ENCODE measurements around the gene PPP1R8. TPM values are rescaled to one million over a fixed set of nuclear protein-coding genes. Genes with fewer than 3 reads are reported as not detected.
"Not testable (repeated sequence)": the region's sequence is repeated elsewhere in the genome, so short reads cannot be mapped to it uniquely, and the experiment has no call there.

PPP1R8 gene
- total RNA-seq, 1 experiment from 2014 or later = 38.3 TPM

DNA sequence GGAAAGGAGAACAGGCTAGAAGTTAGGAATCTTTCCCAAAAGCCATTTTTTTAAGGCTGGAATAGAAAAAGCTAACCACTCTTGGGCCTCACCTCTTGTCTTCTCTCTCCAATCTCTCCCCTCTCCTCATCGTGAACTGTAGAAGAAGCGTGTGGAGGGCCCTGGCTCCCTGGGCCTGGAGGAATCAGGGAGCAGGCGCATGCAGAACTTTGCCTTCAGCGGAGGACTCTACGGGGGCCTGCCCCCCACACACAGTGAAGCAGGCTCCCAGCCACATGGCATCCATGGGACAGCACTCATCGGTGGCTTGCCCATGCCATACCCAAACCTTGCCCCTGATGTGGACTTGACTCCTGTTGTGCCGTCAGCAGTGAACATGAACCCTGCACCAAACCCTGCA lies 19.4 kb downstream of the PPP1R8 start:
- Histone ChIP-seq H3K36me3 (ENCODE audit: insufficient read depth, low read length) (peaks cover 49% of the 10 kb centered on the region), H3K9ac (ENCODE audit: low read length) (no peak overlapping the region), H3K27ac (ENCODE audit: low read length) (no peak overlapping the region), H2AFZ (ENCODE audit: low read length) (no peak overlapping the region), H3K4me1 (ENCODE audit: low read length) (no peaks in the 10 kb centered on the region), H3K9me3 (ENCODE audit: low read length) (no peaks in the 10 kb centered on the region), H3K79me2 (ENCODE audit: low read length) (peaks cover 3% of the 10 kb centered on the region; the same call in 1 of the 2 replicates), H3K9me2 (replicated peaks; ENCODE audit: insufficient read depth, low read length) (no peaks in the 10 kb centered on the region), H4K20me1 (ENCODE audit: insufficient read depth, low read depth, low read length) (no peaks in the 10 kb centered on the region), H3K4me3 (ENCODE audit: low read length) (no peak overlapping the region), H3K4me2 (ENCODE audit: low read depth, low read length, poor library complexity, severe bottlenecking) (no peak overlapping the region), H3K27me3 (ENCODE audit: low read length) (no peaks in the 10 kb centered on the region)
- no peak for DNase-seq

DNA sequence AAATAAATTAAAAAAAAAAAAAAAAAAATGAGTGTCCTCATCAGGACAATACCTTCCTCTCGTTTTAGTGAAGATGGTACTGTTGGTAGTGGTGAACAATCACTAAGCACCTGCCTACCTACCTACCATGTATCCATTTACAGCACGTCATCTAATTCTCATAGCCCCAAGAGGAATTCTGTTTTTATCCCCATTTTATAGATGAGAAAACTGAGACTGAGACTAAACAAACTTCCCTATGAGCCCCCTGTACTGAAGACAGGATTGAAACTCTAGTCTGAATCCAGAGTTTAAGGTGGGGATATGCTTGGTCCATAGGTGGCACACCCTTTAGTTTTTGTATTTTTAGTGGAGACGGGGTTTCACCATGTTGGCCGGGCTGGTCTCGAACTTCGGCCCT lies 24.5 kb downstream of the PPP1R8 start:
- Histone ChIP-seq H3K4me1 (ENCODE audit: low read length) (peaks cover 6% of the 10 kb centered on the region), H3K36me3 (ENCODE audit: insufficient read depth, low read length) (peaks cover 17% of the 10 kb centered on the region), H3K27ac (ENCODE audit: low read length) (no peak overlapping the region), H3K9me3 (ENCODE audit: low read length) (no peaks in the 10 kb centered on the region), H3K79me2 (ENCODE audit: low read length) (no peaks in the 10 kb centered on the region), H2AFZ (ENCODE audit: low read length) (no peak overlapping the region), H3K4me3 (ENCODE audit: low read length) (no peak overlapping the region), H3K27me3 (ENCODE audit: low read length) (no peaks in the 10 kb centered on the region), H3K9me2 (replicated peaks; ENCODE audit: insufficient read depth, low read length) (no peaks in the 10 kb centered on the region), H3K4me2 (ENCODE audit: low read depth, low read length, poor library complexity, severe bottlenecking) (no peak overlapping the region), H3K9ac (ENCODE audit: low read length) (no peak overlapping the region), H4K20me1 (ENCODE audit: insufficient read depth, low read depth, low read length) (no peaks in the 10 kb centered on the region)
- no peak for DNase-seq

DNA sequence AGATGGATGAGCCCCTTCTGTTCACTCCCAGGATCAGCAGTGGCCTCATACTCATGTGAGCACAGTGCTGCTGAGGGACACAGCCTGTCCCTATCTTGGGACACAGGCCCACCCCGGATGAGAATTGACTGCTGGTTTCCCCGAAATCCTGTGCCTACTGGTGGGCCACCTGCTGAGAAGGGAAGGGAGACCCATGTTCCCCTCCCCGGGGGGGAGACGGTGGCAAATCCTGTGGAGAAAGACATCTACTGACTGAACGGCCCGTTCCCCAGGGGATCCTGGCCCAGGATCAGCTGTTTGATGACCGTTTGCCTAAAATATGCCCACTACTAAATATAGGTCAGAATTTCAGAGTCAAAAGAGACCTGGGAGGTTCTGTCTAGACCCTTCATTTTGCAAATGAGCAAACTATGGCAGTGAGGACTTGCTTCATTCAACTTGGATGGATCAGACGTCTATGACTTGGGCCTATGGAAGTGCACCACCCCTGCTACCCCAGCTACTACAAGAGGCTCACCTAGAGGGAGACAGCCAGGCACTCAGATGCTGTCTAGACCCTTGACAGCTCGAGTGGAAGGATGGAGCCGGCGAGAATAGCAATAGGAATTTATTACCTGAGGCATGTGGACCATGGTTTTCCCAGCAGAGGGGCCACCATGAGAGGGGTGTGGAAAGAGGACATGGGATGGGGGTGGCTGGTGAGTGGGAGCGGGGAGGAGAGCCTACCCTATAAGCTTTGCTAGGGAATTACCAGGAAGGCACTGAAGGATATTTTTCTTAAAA lies 26.2 kb downstream of the PPP1R8 start:
- DNase-seq = no peak
- H3K27me3 ChIP-seq (ENCODE audit: low read length) = no peaks in the 10 kb centered on the region

DNA sequence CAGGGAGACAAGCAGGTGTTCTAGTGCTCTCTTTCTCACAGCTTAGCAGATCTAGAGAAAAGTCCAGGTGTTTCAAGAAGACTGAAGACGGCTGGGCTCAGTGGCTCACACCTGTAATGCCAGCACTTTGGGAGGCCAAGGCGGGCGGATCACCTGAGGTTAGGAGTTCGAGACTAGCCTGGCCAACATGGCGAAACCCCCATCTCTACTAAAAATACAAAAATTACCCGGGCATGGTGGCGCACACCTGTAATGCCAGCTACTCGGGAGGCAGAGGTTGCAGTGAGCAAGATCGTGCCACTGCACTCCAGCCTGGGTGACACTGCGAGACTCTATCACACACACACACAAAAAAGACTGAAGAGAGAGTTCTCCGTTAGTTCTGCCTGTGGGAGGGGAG lies 27.0 kb downstream of the PPP1R8 start:
- DNase-seq; H3K4me3 ChIP-seq (ENCODE audit: low read length); H3K27me3 ChIP-seq (ENCODE audit: low read length); H3K9me3 ChIP-seq (ENCODE audit: low read length); H3K79me2 ChIP-seq (ENCODE audit: low read length); H3K9me2 ChIP-seq (replicated peaks; ENCODE audit: insufficient read depth, low read length); H3K9ac ChIP-seq (ENCODE audit: low read length); H3K4me1 ChIP-seq (ENCODE audit: low read length); H3K4me2 ChIP-seq (ENCODE audit: low read depth, low read length, poor library complexity, severe bottlenecking); H3K36me3 ChIP-seq (ENCODE audit: insufficient read depth, low read length); H2AFZ ChIP-seq (ENCODE audit: low read length); H4K20me1 ChIP-seq (ENCODE audit: insufficient read depth, low read depth, low read length); H3K27ac ChIP-seq (ENCODE audit: low read length): not testable (repeated sequence)

More for the DNA sequence above, 26.2 kb downstream of the PPP1R8 start:
- H2AFZ ChIP-seq (ENCODE audit: low read length) = no peak overlapping the region
- no peaks in the 10 kb centered on the region for H3K79me2 ChIP-seq (ENCODE audit: low read length)
- H3K36me3 ChIP-seq (ENCODE audit: insufficient read depth, low read length) = peaks cover 1% of the 10 kb centered on the region
- H3K4me2 ChIP-seq (ENCODE audit: low read depth, low read length, poor library complexity, severe bottlenecking) = no peak overlapping the region
- no peak overlapping the region for H3K9ac ChIP-seq (ENCODE audit: low read length)
- H3K9me3 ChIP-seq (ENCODE audit: low read length) = no peaks in the 10 kb centered on the region
- no peaks in the 10 kb centered on the region for H4K20me1 ChIP-seq (ENCODE audit: insufficient read depth, low read depth, low read length)
- no peak overlapping the region for H3K27ac ChIP-seq (ENCODE audit: low read length)
- no peak overlapping the region for H3K4me3 ChIP-seq (ENCODE audit: low read length)
- peaks cover 6% of the 10 kb centered on the region for H3K4me1 ChIP-seq (ENCODE audit: low read length)
- H3K9me2 ChIP-seq (replicated peaks; ENCODE audit: insufficient read depth, low read length) = no peaks in the 10 kb centered on the region

DNA sequence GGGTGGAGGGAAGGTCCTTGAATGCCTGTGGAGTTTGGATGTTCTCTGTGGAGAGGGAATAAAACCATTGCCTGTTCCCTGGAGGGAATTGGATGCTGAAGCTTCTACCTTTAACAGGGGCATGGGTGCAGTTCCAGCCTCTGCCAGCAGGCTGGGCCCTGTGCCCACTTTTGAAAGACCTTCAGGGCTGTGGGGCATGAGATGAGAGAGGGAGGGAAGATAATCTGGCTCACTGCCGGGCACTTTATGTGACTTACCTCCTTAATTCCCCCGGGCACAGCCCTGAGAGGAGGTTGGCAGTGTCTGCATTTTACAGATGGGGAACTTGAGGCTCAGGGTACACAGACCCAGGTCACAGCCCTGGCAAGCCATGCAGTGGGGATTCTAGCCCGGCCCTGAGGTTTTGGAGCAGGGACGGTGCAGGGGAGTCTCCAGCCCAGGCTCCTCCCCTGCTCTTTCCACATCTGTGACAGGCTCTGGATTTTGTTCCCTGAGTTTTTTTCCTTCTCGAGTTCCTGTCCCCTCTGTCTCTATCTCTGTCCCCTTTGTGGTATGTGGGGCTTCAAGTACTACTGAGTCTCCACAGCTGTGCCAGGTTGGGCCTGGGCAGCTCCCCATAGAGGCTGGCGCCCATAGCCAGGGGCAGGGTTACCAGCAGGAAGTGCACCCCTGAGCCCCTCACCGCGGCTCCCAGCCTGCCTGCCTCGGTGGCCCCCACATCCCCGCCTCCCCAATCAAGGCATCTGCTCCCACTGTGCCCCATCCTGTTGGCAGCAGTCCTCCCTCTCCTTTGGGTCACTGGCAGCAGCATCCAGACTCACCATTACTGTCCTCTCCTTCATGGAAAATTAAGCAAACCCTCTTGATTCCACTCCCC lies 27.7 kb downstream of the PPP1R8 start:
- H3K4me3 ChIP-seq (ENCODE audit: low read length) = peak overlapping the region; percentile 17; the same call in 1 of the 2 replicates
- H3K9me3 ChIP-seq (ENCODE audit: low read length) = no peaks in the 10 kb centered on the region
- H2AFZ ChIP-seq (ENCODE audit: low read length) = no peak overlapping the region
- peaks cover 17% of the 10 kb centered on the region for H3K4me1 ChIP-seq (ENCODE audit: low read length)
- peak; percentile 94 for DNase-seq
- H3K36me3 ChIP-seq (ENCODE audit: insufficient read depth, low read length) = no peaks in the 10 kb centered on the region
- no peaks in the 10 kb centered on the region for H4K20me1 ChIP-seq (ENCODE audit: insufficient read depth, low read depth, low read length)
- peak overlapping the region; percentile 25 for H3K9ac ChIP-seq (ENCODE audit: low read length)
- H3K27ac ChIP-seq (ENCODE audit: low read length) = no peak overlapping the region
- peak overlapping the region; percentile 18 for H3K4me2 ChIP-seq (ENCODE audit: low read depth, low read length, poor library complexity, severe bottlenecking)
- no peaks in the 10 kb centered on the region for H3K27me3 ChIP-seq (ENCODE audit: low read length)
- no peaks in the 10 kb centered on the region for H3K79me2 ChIP-seq (ENCODE audit: low read length)
- no peaks in the 10 kb centered on the region for H3K9me2 ChIP-seq (replicated peaks; ENCODE audit: insufficient read depth, low read length)

DNA sequence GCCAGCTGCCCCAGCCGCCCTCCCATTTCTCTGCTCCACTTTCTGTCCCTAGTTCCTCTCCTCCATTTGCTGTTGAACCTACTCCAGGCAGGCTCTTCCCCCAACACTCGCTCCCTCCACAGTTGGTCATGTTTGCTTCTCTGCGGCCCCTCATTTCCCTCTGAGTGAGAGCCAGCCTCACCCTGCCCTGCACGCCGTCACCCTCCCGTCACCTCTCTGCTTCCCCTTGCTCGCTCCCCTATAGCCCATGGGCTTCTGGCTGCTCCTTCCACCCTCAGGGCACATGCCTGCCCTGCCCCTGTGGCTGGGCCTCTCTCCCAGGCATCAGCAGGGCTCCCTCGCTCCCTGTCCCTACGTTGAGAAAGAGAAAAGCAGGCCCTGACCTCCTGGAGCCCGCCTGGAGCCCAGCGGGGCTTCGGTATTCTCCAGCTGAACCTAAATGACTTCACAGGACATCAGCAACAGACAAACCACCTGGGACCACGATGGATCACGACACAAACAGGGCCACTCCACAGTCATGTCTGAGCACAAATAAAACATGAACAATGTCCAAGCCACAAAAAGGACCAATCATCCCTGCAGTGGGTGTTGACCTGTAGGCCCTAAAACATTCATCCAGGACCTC lies 28.5 kb downstream of the PPP1R8 start:
- Histone ChIP-seq H3K27me3 (ENCODE audit: low read length) (no peaks in the 10 kb centered on the region), H3K4me3 (ENCODE audit: low read length) (no peak overlapping the region), H3K27ac (ENCODE audit: low read length) (no peak overlapping the region), H3K9ac (ENCODE audit: low read length) (no peak overlapping the region), H2AFZ (ENCODE audit: low read length) (no peak overlapping the region), H3K4me2 (ENCODE audit: low read depth, low read length, poor library complexity, severe bottlenecking) (no peak overlapping the region), H3K4me1 (ENCODE audit: low read length) (peaks cover 25% of the 10 kb centered on the region), H4K20me1 (ENCODE audit: insufficient read depth, low read depth, low read length) (no peaks in the 10 kb centered on the region), H3K79me2 (ENCODE audit: low read length) (no peaks in the 10 kb centered on the region), H3K9me2 (replicated peaks; ENCODE audit: insufficient read depth, low read length) (no peaks in the 10 kb centered on the region), H3K36me3 (ENCODE audit: insufficient read depth, low read length) (no peaks in the 10 kb centered on the region), H3K9me3 (ENCODE audit: low read length) (no peaks in the 10 kb centered on the region)
- DNase-seq = no peak

DNA sequence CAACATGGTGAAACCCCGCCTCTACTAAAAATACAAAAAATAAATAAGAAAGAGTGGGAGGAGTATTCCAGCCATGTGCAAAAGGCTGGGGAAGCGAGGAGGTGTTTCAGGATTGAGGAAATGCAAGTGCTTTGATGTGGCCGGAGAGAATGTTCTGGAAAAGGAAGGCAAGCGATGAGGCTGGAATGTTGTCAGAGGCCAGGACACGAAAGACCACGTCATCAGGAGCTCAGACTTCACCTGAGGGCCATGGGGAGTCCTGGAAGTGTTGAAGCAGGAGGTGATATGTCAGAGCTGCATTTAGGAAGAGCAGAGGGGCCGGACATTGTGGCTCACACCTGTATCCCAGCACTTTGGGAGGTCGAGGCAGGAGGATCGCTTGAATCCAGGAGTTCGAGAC lies 30.9 kb downstream of the PPP1R8 start:
- H3K36me3 ChIP-seq (ENCODE audit: insufficient read depth, low read length) = no peaks in the 10 kb centered on the region
- no peaks in the 10 kb centered on the region for H3K27me3 ChIP-seq (ENCODE audit: low read length)
- H2AFZ ChIP-seq (ENCODE audit: low read length) = no peak overlapping the region
- no peak overlapping the region for H3K9ac ChIP-seq (ENCODE audit: low read length)
- no peak overlapping the region for H3K27ac ChIP-seq (ENCODE audit: low read length)
- no peak overlapping the region for H3K4me2 ChIP-seq (ENCODE audit: low read depth, low read length, poor library complexity, severe bottlenecking)
- no peaks in the 10 kb centered on the region for H3K9me3 ChIP-seq (ENCODE audit: low read length)
- DNase-seq = no peak
- no peak overlapping the region for H3K4me3 ChIP-seq (ENCODE audit: low read length)
- H3K79me2 ChIP-seq (ENCODE audit: low read length) = no peaks in the 10 kb centered on the region
- H4K20me1 ChIP-seq (ENCODE audit: insufficient read depth, low read depth, low read length) = no peaks in the 10 kb centered on the region
- H3K4me1 ChIP-seq (ENCODE audit: low read length) = peaks cover 29% of the 10 kb centered on the region
- H3K9me2 ChIP-seq (replicated peaks; ENCODE audit: insufficient read depth, low read length) = no peaks in the 10 kb centered on the region

DNA sequence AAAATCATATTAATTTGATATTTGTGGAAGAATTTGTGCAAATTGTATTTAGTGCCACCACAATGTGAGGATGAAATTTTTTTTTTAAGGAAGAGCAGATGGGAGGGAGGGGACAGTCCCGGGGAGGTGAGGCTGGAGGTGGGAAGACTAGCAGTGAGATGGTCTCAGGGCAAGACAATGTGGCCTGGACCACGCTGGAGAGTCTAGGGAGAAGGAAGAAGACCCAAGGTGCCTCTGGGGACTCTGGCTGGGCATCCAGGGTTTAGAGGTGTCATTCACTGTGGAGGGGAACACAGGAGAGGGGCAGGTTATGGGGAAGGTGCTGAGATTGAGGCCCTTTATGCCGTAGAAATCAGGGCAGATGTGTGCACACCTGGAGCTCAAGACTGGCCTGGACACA lies 31.4 kb downstream of the PPP1R8 start:
- Histone ChIP-seq H3K79me2 (ENCODE audit: low read length) (no peaks in the 10 kb centered on the region), H3K4me2 (ENCODE audit: low read depth, low read length, poor library complexity, severe bottlenecking) (no peak overlapping the region), H3K36me3 (ENCODE audit: insufficient read depth, low read length) (no peaks in the 10 kb centered on the region), H3K9me3 (ENCODE audit: low read length) (no peaks in the 10 kb centered on the region), H2AFZ (ENCODE audit: low read length) (no peak overlapping the region), H3K9ac (ENCODE audit: low read length) (no peak overlapping the region), H3K4me1 (ENCODE audit: low read length) (peaks cover 29% of the 10 kb centered on the region), H4K20me1 (ENCODE audit: insufficient read depth, low read depth, low read length) (no peaks in the 10 kb centered on the region), H3K27me3 (ENCODE audit: low read length) (no peaks in the 10 kb centered on the region), H3K9me2 (replicated peaks; ENCODE audit: insufficient read depth, low read length) (no peaks in the 10 kb centered on the region), H3K4me3 (ENCODE audit: low read length) (no peak overlapping the region), H3K27ac (ENCODE audit: low read length) (no peak overlapping the region)
- no peak for DNase-seq
